Ovary (tissue), 9 donors: Measurements from ENCODE around the gene F10. TPM values are rescaled to one million over a fixed set of nuclear protein-coding genes. Genes with fewer than 3 reads are reported as not detected.

Experiments
- DNase-seq, 5 donors: peaks; one replicate each; pipeline ENCODE4 v3.0.0-alpha.2; 2019 to 2020
- H3K27ac ChIP-seq, 2 donors: fragments of 200-600 bp; one replicate each; pipeline versions ENCODE4 v1.5.1 to v1.8.0; 2019 to 2022
- H3K27me3 ChIP-seq: fragments of 200-600 bp; one replicate; pipeline ENCODE4 v1.8.0; 2022
- H3K36me3 ChIP-seq: fragments of 200-600 bp; sonication (generic); one replicate; pipeline ENCODE4 v1.5.1; 2019
- H3K4me1 ChIP-seq: one replicate; pipeline ENCODE4 v1.8.1; 2013; ENCODE audit warnings: mild to moderate bottlenecking, moderate library complexity; ENCODE audit not compliant: insufficient read depth
- H3K4me3 ChIP-seq: fragments of 200-600 bp; sonication (generic); one replicate; pipeline ENCODE4 v1.5.1; 2017
- H3K9me3 ChIP-seq, 2 donors: fragments of 200-600 bp in 1 of 2; sonication (generic) in 1 of 2; one replicate each; pipeline versions ENCODE4 v1.5.1 to v1.8.1; 2013 to 2019; ENCODE audit warnings: mild to moderate bottlenecking in 1 of 2, moderate library complexity in 1 of 2
- CTCF ChIP-seq, 3 donors: fragments of 450-650 bp in 2 of 3; fragments of 200-600 bp in 1 of 3; IDR thresholded peaks; one replicate each; pipeline versions ENCODE4 v1.5.1 to v1.8.0; 2016 to 2022; ENCODE audit warnings: antibody characterized with exemption in 3 of 3, mild to moderate bottlenecking in 1 of 3
- EP300 ChIP-seq: sonication (generic); formaldehyde crosslinking; IDR thresholded peaks from one replicate; pipeline ENCODE4 v1.6.1; 2017; ENCODE audit warnings: antibody characterized with exemption
- POLR2A ChIP-seq: fragments of 450-650 bp; IDR thresholded peaks from one replicate; pipeline ENCODE4 v1.6.1; 2017; ENCODE audit warnings: antibody characterized with exemption, mild to moderate bottlenecking, moderate library complexity
- WGBS, 3 donors: extraction: QIAGEN DNeasy Blood & Tissue Kit in 1 of 3; methylation state at CpG; one replicate each; pipeline versions ENCODE4 v1.1.5 to v1.1.7; 2013 to 2017; 5-methylcytosine and 5-hydroxymethylcytosine counted together
- intact Hi-C, 4 donors: fragments of 100-400 bp; cut with DNase I; formaldehyde crosslinking; loops; one replicate each; pipeline versions ENCODE4 v1.11.0 to v1.15.1; 2022 to 2023
- polyA plus RNA-seq, 2 donors: library from polyadenylated mRNA; stranded (reverse); fragments of 200-250 nt in 1 of 2; fragments of 350-450 nt in 1 of 2; fragmentation: Illumina TruSeq in 1 of 2; extraction: RNeasy Lipid Tissue Mini Kit (QIAGEN cat#74804) in 1 of 2; gene quantifications; one replicate each; pipeline ENCODE4 v1.2.3, GENCODE V29; 2013 to 2014
- total RNA-seq, 7 donors: library from RNA; depleted of rRNA in 2 of 7; stranded (reverse); fragments of >200 nt in 2 of 7; fragmentation: NEBNext Ultra II Directional in 3 of 7; extraction: Animal tissue kit (Norgen Biotek cat#: 25700) in 3 of 7; gene quantifications; one replicate each; pipeline versions ENCODE4 v1.1.0 to v1.2.4, GENCODE V29; 2016 to 2023
- donor health status: DM: no; HTN: no; CAD: no; lungs with moderate emphysema.
- donor health status: DM: no; HTN: no; CAD: no.
- donor health status: Bipolar disorder and iron deficiency.
- donor health status: DM: yes; HTN: yes; CAD: no.
- donor health status: DM: no; HTN: no; CAD: no.
- donor health status: DM: yes; HTN: yes; CAD: no.

F10 gene
- total and polyA plus RNA-seq, 9 donors: 13.8 to 41.7 (median 28.3) TPM

- H3K36me3 ChIP-seq: no peaks in the 10 kb centered on the region
- TF ChIP-seq EP300: no peak
- TF ChIP-seq POLR2A: no peak
- TF ChIP-seq CTCF (IDR thresholded peaks at IDR 0.05): no peak
- intact Hi-C loops: no loop called here
- H3K4me3 ChIP-seq: no peak overlapping the region
- DNase-seq: peak in 1 of 5 donors; percentile 6
- H3K27me3 ChIP-seq: no peaks in the 10 kb centered on the region
- H3K4me1 ChIP-seq: peaks cover 5% of the 10 kb centered on the region
- H3K27ac ChIP-seq: no peak overlapping the region
- WGBS, 3 donors: 88 to 91% (median 89%) methylated on average over 8 of the region's 8 CpGs
- H3K9me3 ChIP-seq: no peaks in the 10 kb centered on the region
Observed at GRCh38 chr13:113147206-113147605, 24.6 kb downstream of the F10 start.

GRCh38 chr13:113148407-113148806, 25.8 kb downstream of the F10 start:
- 93 to 96% (median 94%) methylated on average over 13 of the region's 13 CpGs for WGBS, 3 donors
- TF ChIP-seq POLR2A (no peak), EP300 (no peak), CTCF (IDR thresholded peaks at IDR 0.05) (no peak)
- Histone ChIP-seq H3K4me3 (no peak overlapping the region), H3K27ac (no peak overlapping the region), H3K36me3 (no peaks in the 10 kb centered on the region), H3K9me3 (no peaks in the 10 kb centered on the region), H3K27me3 (no peaks in the 10 kb centered on the region), H3K4me1 (peaks cover 5% of the 10 kb centered on the region)
- peak in 1 of 5 donors; percentile 14 for DNase-seq
- intact Hi-C loops: no loop called here

DNA sequence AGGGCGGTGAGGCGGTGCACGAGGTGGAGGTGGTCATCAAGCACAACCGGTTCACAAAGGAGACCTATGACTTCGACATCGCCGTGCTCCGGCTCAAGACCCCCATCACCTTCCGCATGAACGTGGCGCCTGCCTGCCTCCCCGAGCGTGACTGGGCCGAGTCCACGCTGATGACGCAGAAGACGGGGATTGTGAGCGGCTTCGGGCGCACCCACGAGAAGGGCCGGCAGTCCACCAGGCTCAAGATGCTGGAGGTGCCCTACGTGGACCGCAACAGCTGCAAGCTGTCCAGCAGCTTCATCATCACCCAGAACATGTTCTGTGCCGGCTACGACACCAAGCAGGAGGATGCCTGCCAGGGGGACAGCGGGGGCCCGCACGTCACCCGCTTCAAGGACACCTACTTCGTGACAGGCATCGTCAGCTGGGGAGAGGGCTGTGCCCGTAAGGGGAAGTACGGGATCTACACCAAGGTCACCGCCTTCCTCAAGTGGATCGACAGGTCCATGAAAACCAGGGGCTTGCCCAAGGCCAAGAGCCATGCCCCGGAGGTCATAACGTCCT, 26.4 kb downstream of the F10 start:
- Histone ChIP-seq H3K4me3 (no peak overlapping the region), H3K36me3 (no peaks in the 10 kb centered on the region), H3K9me3 (no peaks in the 10 kb centered on the region), H3K4me1 (peaks cover 5% of the 10 kb centered on the region), H3K27me3 (no peaks in the 10 kb centered on the region), H3K27ac (no peak overlapping the region)
- DNase-seq: peak in 1 of 5 donors; percentile 16
- TF ChIP-seq EP300 (no peak), POLR2A (no peak), CTCF (IDR thresholded peaks at IDR 0.05) (no peak)
- WGBS, 3 donors: 91 to 93% (median 93%) methylated on average over 38 of the region's 38 CpGs
- intact Hi-C loops: no loop called here

GRCh38 chr13:113149711-113150549, 27.3 kb downstream of the F10 start:
- Histone ChIP-seq H3K27ac (no peak overlapping the region), H3K36me3 (no peaks in the 10 kb centered on the region), H3K4me1 (peaks cover 5% of the 10 kb centered on the region), H3K9me3 (no peaks in the 10 kb centered on the region), H3K4me3 (no peak overlapping the region), H3K27me3 (no peaks in the 10 kb centered on the region)
- intact Hi-C loops: loop anchor here in 1 of 4 donors (10.0 kb wide), 2 partner anchors 55 to 215 kb away; partner anchors contain the start of genes CUL4A, GRTP1 and PCID2
- 90 to 92% (median 92%) methylated on average over 26 of the region's 26 CpGs for WGBS, 3 donors
- peak in 1 of 5 donors; percentile 10 for DNase-seq
- TF ChIP-seq CTCF (IDR thresholded peaks at IDR 0.05) (no peak), POLR2A (no peak), EP300 (no peak)
